Neural cell (in vitro differentiated cells): Measurements from ENCODE around the gene CDH6. TPM values are rescaled to one million over a fixed set of nuclear protein-coding genes. Genes with fewer than 3 reads are reported as not detected.

ENCODE experiments used
- H2AFZ ChIP-seq: fragments of 200-600, 300-800 bp; sonication (generic), shearing (Covaris generic); 2 replicates; pipeline ENCODE4 v1.6.0; 2014; ENCODE audit warnings: low read depth, mild to moderate bottlenecking, antibody characterized with exemption, low read length, moderate library complexity
- H3F3A ChIP-seq: fragments of 200-600 bp; shearing (Covaris generic); 2 replicates; pipeline ENCODE4 v1.6.1; 2016; ENCODE audit warnings: mild to moderate bottlenecking, moderate library complexity, mixed read lengths, antibody characterized with exemption, low read length; ENCODE audit not compliant: insufficient read depth, poor library complexity, severe bottlenecking
- H3K27ac ChIP-seq: fragments of 200-600, 300-800 bp; sonication (generic), shearing (Covaris generic); 2 replicates; pipeline ENCODE4 v1.5.1; 2014; ENCODE audit warnings: mild to moderate bottlenecking, low read length, moderate library complexity
- H3K27me3 ChIP-seq: fragments of 300-800, 200-600 bp; sonication (generic), shearing (Covaris generic); 2 replicates; pipeline ENCODE4 v1.6.0; 2014; ENCODE audit warnings: mild to moderate bottlenecking, low read depth, low read length, moderate library complexity; ENCODE audit not compliant: insufficient read depth
- H3K36me3 ChIP-seq: fragments of 300-800, 200-600 bp; sonication (generic), shearing (Covaris generic); 2 replicates; pipeline ENCODE4 v1.5.1; 2014; ENCODE audit warnings: mild to moderate bottlenecking, antibody characterized with exemption, low read length, moderate library complexity; ENCODE audit not compliant: insufficient read depth
- H3K4me2 ChIP-seq: fragments of 300-800, 200-600 bp; sonication (generic), shearing (Covaris generic); 2 replicates; pipeline ENCODE4 v1.6.0; 2014; ENCODE audit warnings: mild to moderate bottlenecking, low read length
- H3K4me3 ChIP-seq: fragments of 300-800, 200-600 bp; sonication (generic), shearing (Covaris generic); 2 replicates; pipeline ENCODE4 v1.5.1; 2014; ENCODE audit warnings: mild to moderate bottlenecking, low read length, moderate library complexity
- H3K79me2 ChIP-seq: fragments of 200-600 bp; shearing (Covaris generic); replicated peaks from 2 replicates; pipeline ENCODE4 v1.6.0; 2014; ENCODE audit warnings: mild to moderate bottlenecking, low read length, moderate library complexity; ENCODE audit not compliant: insufficient read depth
- H3K9ac ChIP-seq: fragments of 300-800, 200-600 bp; sonication (generic), shearing (Covaris generic); 2 replicates; pipeline ENCODE4 v1.6.1; 2016; ENCODE audit warnings: mild to moderate bottlenecking, low read length, mixed read lengths
- H3K9me2 ChIP-seq: fragments of 200-600 bp; shearing (Covaris generic); 2 replicates; pipeline ENCODE4 v1.6.1; 2016; ENCODE audit warnings: mild to moderate bottlenecking, low read length, mixed read lengths; ENCODE audit not compliant: insufficient read depth
- H3K9me3 ChIP-seq: fragments of 200-600, 300-800 bp; sonication (generic), shearing (Covaris generic); 2 replicates; pipeline ENCODE4 v1.6.1; 2016; ENCODE audit warnings: mild to moderate bottlenecking, mixed run types, low read length, moderate library complexity, mixed read lengths
- H4K20me1 ChIP-seq: fragments of 200-600 bp; shearing (Covaris generic); 2 replicates; pipeline ENCODE4 v1.6.1; 2016; ENCODE audit warnings: mild to moderate bottlenecking, mixed run types; ENCODE audit not compliant: insufficient read depth
- CTCF ChIP-seq: fragments of 450-650 bp; IDR thresholded peaks from 2 replicates; pipeline ENCODE4 v1.5.1; 2014; ENCODE audit warnings: antibody characterized with exemption, mild to moderate bottlenecking, moderate library complexity; ENCODE audit not compliant: poor library complexity, severe bottlenecking
- EP300 ChIP-seq: fragments of 450-650 bp; conservative IDR thresholded peaks from 2 replicates; pipeline ENCODE4 v1.6.1; 2014; ENCODE audit warnings: antibody characterized with exemption, mild to moderate bottlenecking, moderate library complexity; ENCODE audit not compliant: poor library complexity, severe bottlenecking
- EZH2 ChIP-seq: fragments of 200-600, 300-800 bp; shearing (Covaris generic), sonication (generic); IDR thresholded peaks from 2 replicates; pipeline ENCODE4 v1.6.1; 2014; ENCODE audit warnings: antibody characterized with exemption, low read length, borderline replicate concordance, mild to moderate bottlenecking; ENCODE audit not compliant: insufficient read depth, poor library complexity, severe bottlenecking
- MXI1 ChIP-seq: fragments of 450-650 bp; conservative IDR thresholded peaks from 2 replicates; pipeline ENCODE4 v1.6.1; 2014; ENCODE audit warnings: antibody characterized with exemption, mild to moderate bottlenecking; ENCODE audit not compliant: poor library complexity, severe bottlenecking
- POLR2AphosphoS5 ChIP-seq: IDR thresholded peaks from 2 replicates; pipeline ENCODE4 v1.6.1; 2012
- RAD21 ChIP-seq: fragments of 450-650 bp; conservative IDR thresholded peaks from 2 replicates; pipeline ENCODE4 v1.6.1; 2014; ENCODE audit warnings: antibody characterized with exemption, mild to moderate bottlenecking, moderate library complexity
- REST ChIP-seq: IDR thresholded peaks from 2 replicates; pipeline ENCODE4 v1.6.1; 2012; ENCODE audit warnings: borderline replicate concordance
- SMC3 ChIP-seq: fragments of 450-650 bp; conservative IDR thresholded peaks from 2 replicates; pipeline ENCODE4 v1.6.1; 2014; ENCODE audit warnings: antibody characterized with exemption, mild to moderate bottlenecking, moderate library complexity; ENCODE audit not compliant: poor library complexity
- TAF1 ChIP-seq: IDR thresholded peaks from 2 replicates; pipeline ENCODE4 v1.6.1; 2012; ENCODE audit warnings: low read depth
- polyA plus RNA-seq: library from polyadenylated mRNA; depleted of rRNA; stranded (reverse); fragments of >200 nt; gene quantifications from 2 replicates; pipeline ENCODE4 v1.2.3, GENCODE V29; 2014

Gene CDH6
- polyA plus RNA-seq, 1 donor from 2014 or later = 2.1 TPM

GRCh38 chr5:31300501-31300900 is 107.0 kb downstream of the CDH6 start:
- H3K4me2 ChIP-seq = no peak overlapping the region
- no peak overlapping the region for H3K9ac ChIP-seq
- no peaks in the 10 kb centered on the region for H4K20me1 ChIP-seq
- no peak overlapping the region for H2AFZ ChIP-seq
- no peak for TF ChIP-seq TAF1
- no peak for TF ChIP-seq REST
- no peak for TF ChIP-seq CTCF
- TF ChIP-seq POLR2AphosphoS5 = no peak
- TF ChIP-seq RAD21 = no peak
- no peak for TF ChIP-seq SMC3
- no peak for TF ChIP-seq MXI1
- TF ChIP-seq EZH2 = no peak
- TF ChIP-seq EP300 = no peak
- no peaks in the 10 kb centered on the region for H3F3A ChIP-seq
- no peaks in the 10 kb centered on the region for H3K9me3 ChIP-seq
- no peaks in the 10 kb centered on the region for H3K9me2 ChIP-seq
- H3K79me2 ChIP-seq = no peaks in the 10 kb centered on the region
- H3K36me3 ChIP-seq = no peaks in the 10 kb centered on the region
- H3K27me3 ChIP-seq = no peaks in the 10 kb centered on the region
- H3K27ac ChIP-seq = no peak overlapping the region
- H3K4me3 ChIP-seq = no peak overlapping the region

- Histone ChIP-seq H3K9ac (no peak overlapping the region), H3K36me3 (no peaks in the 10 kb centered on the region), H3K4me3 (no peak overlapping the region), H3K27me3 (no peaks in the 10 kb centered on the region), H3K79me2 (no peaks in the 10 kb centered on the region), H3K9me3 (no peaks in the 10 kb centered on the region), H3K9me2 (no peaks in the 10 kb centered on the region), H3K27ac (no peak overlapping the region), H3F3A (no peaks in the 10 kb centered on the region), H3K4me2 (no peak overlapping the region), H4K20me1 (no peaks in the 10 kb centered on the region), H2AFZ (no peak overlapping the region)
- TF ChIP-seq EZH2 (no peak), RAD21 (no peak)
Observed at GRCh38 chr5:31301833-31302232, 108.3 kb downstream of the CDH6 start.

GRCh38 chr5:31303688-31304087 is 110.2 kb downstream of the CDH6 start:
- no peaks in the 10 kb centered on the region for H3K27me3 ChIP-seq
- H3K4me3 ChIP-seq = no peak overlapping the region
- no peak overlapping the region for H2AFZ ChIP-seq
- H3K9me2 ChIP-seq = no peaks in the 10 kb centered on the region
- H3F3A ChIP-seq = no peaks in the 10 kb centered on the region
- no peaks in the 10 kb centered on the region for H3K9me3 ChIP-seq
- H4K20me1 ChIP-seq = no peaks in the 10 kb centered on the region
- H3K36me3 ChIP-seq = no peaks in the 10 kb centered on the region
- H3K9ac ChIP-seq = no peak overlapping the region
- no peaks in the 10 kb centered on the region for H3K79me2 ChIP-seq
- H3K4me2 ChIP-seq = no peak overlapping the region
- H3K27ac ChIP-seq = no peak overlapping the region
- TF ChIP-seq REST (no peak), RAD21 (no peak), EZH2 (no peak), CTCF (no peak), MXI1 (no peak), SMC3 (no peak), TAF1 (no peak), POLR2AphosphoS5 (no peak), EP300 (no peak)
